HEK293 (cell line): ENCODE results near the gene THAP7.

Experiments
- CTCF ChIA-PET: fragments of 350-600 bp; formaldehyde crosslinking; extraction: SDS; loops from one replicate; lab custom pipeline; 2021; ENCODE audit warnings: antibody characterized with exemption; lab: Yijun Ruan, JAX
- POLR2A ChIA-PET: fragments of 300-600 bp; formaldehyde crosslinking; extraction: SDS; loops from one replicate; lab custom pipeline; 2020; ENCODE audit warnings: antibody characterized with exemption, inconsistent platforms; lab: Yijun Ruan, JAX
- H3K27ac ChIP-seq: fragments of 200-500 bp; sonication (Bioruptor generic); 2 replicates; pipeline ENCODE4 v1.5.1; 2014; ENCODE audit warnings: low read depth, low read length, control low read depth, inconsistent platforms; ENCODE audit errors: extremely low read depth
- H3K36me3 ChIP-seq, 2 experiments: fragments of 200-500 bp in 1 of 2; sonication (Bioruptor generic) in 1 of 2; 1 replicate in 1 of 2; 2 replicates in 1 of 2; pipeline ENCODE4 v1.5.1; 2014 to 2017; ENCODE audit warnings: inconsistent platforms in 2 of 2, low read length in 2 of 2; ENCODE audit not compliant: control insufficient read depth in 2 of 2, insufficient read depth in 1 of 2
- H3K4me1 ChIP-seq: fragments of 200-500 bp; sonication (Bioruptor generic); 2 replicates; pipeline ENCODE4 v1.5.1; 2014; ENCODE audit warnings: mild to moderate bottlenecking, low read length, inconsistent platforms; ENCODE audit not compliant: control insufficient read depth, insufficient read depth
- H3K4me3 ChIP-seq: 2 replicates; pipeline ENCODE4 v1.5.1; 2011; ENCODE audit warnings: low read depth, mild to moderate bottlenecking, control low read depth, low read length, moderate library complexity
- H3K9me3 ChIP-seq: fragments of 200-500 bp; sonication (Bioruptor generic); 2 replicates; pipeline ENCODE4 v1.5.1; 2014; ENCODE audit warnings: low read depth, low read length, inconsistent platforms; ENCODE audit not compliant: control insufficient read depth, insufficient read depth
- BCL11B ChIP-seq: fragments of 450-650 bp; formaldehyde crosslinking; IDR thresholded peaks from 2 replicates; pipeline ENCODE4 v1.5.1; 2016; ENCODE audit warnings: low read depth, missing biosample characterization, missing genetic modification characterization
- BCL6B ChIP-seq: fragments of 450-650 bp; formaldehyde crosslinking; IDR thresholded peaks from 2 replicates; pipeline ENCODE4 v1.5.1; 2017; ENCODE audit warnings: missing biosample characterization, missing genetic modification characterization
- GLIS1 ChIP-seq: fragments of 450-650 bp; formaldehyde crosslinking; IDR thresholded peaks from 2 replicates; pipeline ENCODE4 v1.5.1; 2016; ENCODE audit warnings: missing biosample characterization, missing genetic modification characterization
- HIC1 ChIP-seq: fragments of 450-650 bp; formaldehyde crosslinking; IDR thresholded peaks from 2 replicates; pipeline ENCODE4 v1.5.1; 2016; ENCODE audit warnings: missing biosample characterization, missing genetic modification characterization
- IKZF3 ChIP-seq: fragments of 450-650 bp; IDR thresholded peaks from 2 replicates; pipeline ENCODE4 v1.5.0; 2018; ENCODE audit warnings: missing biosample characterization, mild to moderate bottlenecking, missing genetic modification characterization, moderate library complexity
- KLF8 ChIP-seq: fragments of 450-650 bp; formaldehyde crosslinking; IDR thresholded peaks from 2 replicates; pipeline ENCODE4 v1.5.1; 2016; ENCODE audit warnings: missing biosample characterization, missing genetic modification characterization
- PRDM10 ChIP-seq: fragments of 450-650 bp; formaldehyde crosslinking; IDR thresholded peaks from 2 replicates; pipeline ENCODE4 v1.5.1; 2016; ENCODE audit warnings: missing biosample characterization, missing genetic modification characterization
- YY2 ChIP-seq: fragments of 450-650 bp; formaldehyde crosslinking; IDR thresholded peaks from 2 replicates; pipeline ENCODE4 v1.5.1; 2016; ENCODE audit warnings: missing biosample characterization, missing genetic modification characterization
- ZBTB17 ChIP-seq: fragments of 450-650 bp; formaldehyde crosslinking; IDR thresholded peaks from 2 replicates; pipeline ENCODE4 v1.5.1; 2016; ENCODE audit warnings: missing biosample characterization, missing genetic modification characterization
- ZNF16 ChIP-seq: fragments of 450-650 bp; formaldehyde crosslinking; IDR thresholded peaks from 2 replicates; pipeline ENCODE4 v1.5.1; 2016; ENCODE audit warnings: low read depth, missing biosample characterization, missing genetic modification characterization
- ZNF394 ChIP-seq: fragments of 450-650 bp; formaldehyde crosslinking; IDR thresholded peaks from 2 replicates; pipeline ENCODE4 v1.5.1; 2016; ENCODE audit warnings: missing biosample characterization, missing genetic modification characterization, mild to moderate bottlenecking, moderate library complexity, borderline replicate concordance
- ZNF645 ChIP-seq: fragments of 450-650 bp; formaldehyde crosslinking; IDR thresholded peaks from 2 replicates; pipeline ENCODE4; 2016; ENCODE audit warnings: missing biosample characterization, missing genetic modification characterization
- ZNF664 ChIP-seq: fragments of 450-650 bp; formaldehyde crosslinking; IDR thresholded peaks from 2 replicates; pipeline ENCODE4 v1.5.1; 2016; ENCODE audit warnings: missing biosample characterization, missing genetic modification characterization
- ZNF701 ChIP-seq: fragments of 450-650 bp; formaldehyde crosslinking; IDR thresholded peaks from 2 replicates; pipeline ENCODE4 v1.5.1; 2016; ENCODE audit warnings: missing biosample characterization, missing genetic modification characterization
- ZSCAN4 ChIP-seq: fragments of 450-650 bp; formaldehyde crosslinking; IDR thresholded peaks from 2 replicates; pipeline ENCODE4 v1.5.1; 2017; ENCODE audit warnings: missing biosample characterization, missing genetic modification characterization

Gene THAP7

GRCh38 chr22:20953668-20954500, 48.0 kb downstream of the THAP7 start:
- ChIA-PET CTCF (interaction anchor here (0.6 to 2.3 kb wide), 4 partner anchors 9 to 689 kb away, joined by 3 to 9 read pairs (median 5); no protein-coding TSS in a partner anchor), POLR2A (interaction anchor here (0.5 to 3.3 kb wide), 4 partner anchors 28 to 141 kb away, joined by 3 to 6 read pairs (median 4); partner anchors contain the start of genes CRKL and LZTR1)
- no peaks in the 10 kb centered on the region for H3K4me1 ChIP-seq
- H3K36me3 ChIP-seq, result peaks cover 5 to 56% of the 10 kb centered on the region in 2 experiments; a peak in 2 of 3 replicates
- no peaks in the 10 kb centered on the region for H3K9me3 ChIP-seq
- no peak overlapping the region for H3K4me3 ChIP-seq
- H3K27ac ChIP-seq, result no peak overlapping the region
- no peak for TF ChIP-seq PRDM10 (tag by site-specific recombination)
- no peak for TF ChIP-seq ZSCAN4 (tag by site-specific recombination)
- 0 out of 2 replicates have a peak, but pooled peaks have one; percentile 11 for TF ChIP-seq YY2 (tag by site-specific recombination)
- TF ChIP-seq BCL6B (tag by site-specific recombination), result peak; percentile 94
- TF ChIP-seq IKZF3, result 0 out of 2 replicates have a peak, but pooled peaks have one; percentile 61
- no peak for TF ChIP-seq ZNF645 (tag by site-specific recombination)
- TF ChIP-seq GLIS1 (tag by site-specific recombination), result peak; percentile 45
- peak; percentile 42; the same call in 1 of the 2 replicates for TF ChIP-seq ZBTB17

- CTCF ChIA-PET, result interaction anchor here (0.6 to 2.3 kb wide), 2 partner anchors 68 to 379 kb away, joined by 3 to 9 read pairs; no protein-coding TSS in a partner anchor
- POLR2A ChIA-PET, result interaction anchor here (0.5 kb wide), 1 partner anchor 35 kb away, joined by 4 read pairs; no protein-coding TSS in a partner anchor
These were observed 48.6 kb downstream of the THAP7 start for GRCh38 chr22:20953342-20953608.

More at GRCh38 chr22:20953342-20953608, 48.6 kb downstream of the THAP7 start:
- H3K27ac ChIP-seq, result no peak overlapping the region
- peaks cover 5 to 61% of the 10 kb centered on the region in 2 experiments; a peak in 2 of 3 replicates for H3K36me3 ChIP-seq
- H3K9me3 ChIP-seq, result no peaks in the 10 kb centered on the region
- no peak overlapping the region for H3K4me3 ChIP-seq
- H3K4me1 ChIP-seq, result no peaks in the 10 kb centered on the region
- TF ChIP-seq ZNF701 (no peak), ZNF16 (tag by site-specific recombination) (no peak), ZNF664 (tag by site-specific recombination) (no peak), KLF8 (tag by site-specific recombination) (no peak), HIC1 (tag by site-specific recombination) (no peak), BCL11B (tag by site-specific recombination) (no peak), ZNF394 (tag by site-specific recombination) (no peak)
- TF ChIP-seq, all 188 proteins: peak for 0
